IMR-90 (cell line): ENCODE measurements around the gene EFNA5. TPM values are rescaled to one million over a fixed set of nuclear protein-coding genes. Genes with fewer than 3 reads are reported as not detected.

Experiments used
- ATAC-seq: fragments of 200-7000 bp; cut with Tn5 transposase; 2 replicates; pipeline ENCODE4 v1.9.1; 2020; ENCODE audit warnings: low read depth, mild to moderate bottlenecking, moderate library complexity
- BruUV-seq: library from RNA; stranded (reverse); fragments of 400-500 nt; replicated peaks from 2 replicates; lab custom pipeline; 2021; lab: Mats Ljungman, UMichigan
- CTCF ChIA-PET: fragments of 300-600 bp; formaldehyde crosslinking; extraction: SDS; loops from one replicate; lab custom pipeline; 2021; ENCODE audit warnings: antibody characterized with exemption; lab: Yijun Ruan, JAX
- POLR2A ChIA-PET: fragments of 300-600 bp; sonication (Branson Sonifier 250); formaldehyde crosslinking; loops from one replicate; lab custom pipeline; 2022; ENCODE audit warnings: antibody characterized with exemption; ENCODE audit not compliant: unreplicated experiment; lab: Charles Lee
- DNase-seq: peaks from one replicate; pipeline ENCODE4 v3.0.0; 2013
- H2AFZ ChIP-seq: replicated peaks from 2 replicates; pipeline ENCODE3; 2013; ENCODE audit warnings: low read length, mild to moderate bottlenecking; ENCODE audit not compliant: poor library complexity
- H2AK5ac ChIP-seq: 2 replicates; pipeline ENCODE4 v1.6.1; 2013; ENCODE audit warnings: low read depth, low read length, inconsistent platforms
- H2AK9ac ChIP-seq: replicated peaks from 2 replicates; pipeline ENCODE3; 2013; ENCODE audit warnings: mild to moderate bottlenecking, low read depth, low read length, moderate library complexity; ENCODE audit not compliant: poor library complexity
- H2BK120ac ChIP-seq: 2 replicates; pipeline ENCODE4 v1.6.1; 2013; ENCODE audit warnings: low read depth, low read length, inconsistent platforms
- H2BK15ac ChIP-seq: 3 replicates; pipeline ENCODE4 v1.6.1; 2013; ENCODE audit warnings: low read depth, low read length, inconsistent platforms
- H2BK20ac ChIP-seq: 2 replicates; pipeline ENCODE4 v1.6.1; 2013; ENCODE audit warnings: low read depth, mild to moderate bottlenecking, inconsistent platforms, low read length, moderate library complexity
- H2BK5ac ChIP-seq: 2 replicates; pipeline ENCODE4 v1.6.1; 2013; ENCODE audit warnings: mild to moderate bottlenecking, low read depth, low read length, inconsistent platforms; ENCODE audit not compliant: poor library complexity, severe bottlenecking
- H3K14ac ChIP-seq: replicated peaks from 2 replicates; pipeline ENCODE4 v1.6.1; 2013; ENCODE audit warnings: low read depth, low read length, inconsistent platforms
- H3K18ac ChIP-seq: 2 replicates; pipeline ENCODE4 v1.6.1; 2013; ENCODE audit warnings: low read depth, low read length, control low read depth
- H3K23ac ChIP-seq: 2 replicates; pipeline ENCODE4 v1.6.1; 2013; ENCODE audit warnings: low read depth, low read length, inconsistent platforms
- H3K27ac ChIP-seq: 2 replicates; pipeline ENCODE4 v1.5.1; 2013; ENCODE audit warnings: mild to moderate bottlenecking, control low read depth, low read length; ENCODE audit not compliant: insufficient read depth
- H3K27me3 ChIP-seq: 2 replicates; pipeline ENCODE4 v1.6.1; 2013; ENCODE audit warnings: low read length; ENCODE audit not compliant: control insufficient read depth, insufficient read depth
- H3K36me3 ChIP-seq: 2 replicates; pipeline ENCODE4 v1.6.1; 2013; ENCODE audit warnings: low read length, mixed read lengths; ENCODE audit not compliant: control insufficient read depth, insufficient read depth
- H3K4ac ChIP-seq: 2 replicates; pipeline ENCODE4 v1.6.1; 2013; ENCODE audit warnings: low read depth, low read length, inconsistent platforms
- H3K4me1 ChIP-seq: 2 replicates; pipeline ENCODE4 v1.6.1; 2013; ENCODE audit warnings: low read length, mixed read lengths; ENCODE audit not compliant: control insufficient read depth, insufficient read depth
- H3K4me2 ChIP-seq: 2 replicates; pipeline ENCODE4 v1.6.1; 2013; ENCODE audit warnings: low read depth, mild to moderate bottlenecking, control low read depth, low read length, moderate library complexity
- H3K4me3 ChIP-seq: 2 replicates; pipeline ENCODE4 v1.5.1; 2013; ENCODE audit warnings: low read depth, mild to moderate bottlenecking, control low read depth, low read length, moderate library complexity; ENCODE audit not compliant: insufficient read depth
- H3K56ac ChIP-seq: 2 replicates; pipeline ENCODE4 v1.6.1; 2013; ENCODE audit warnings: low read length, inconsistent platforms; ENCODE audit not compliant: insufficient read depth; ENCODE audit errors: extremely low read depth
- H3K79me1 ChIP-seq, 2 experiments: 2 replicates each; pipeline ENCODE4 v1.6.1; 2013; ENCODE audit warnings: low read length in 2 of 2, inconsistent platforms in 1 of 2, low read depth in 1 of 2
- H3K9ac ChIP-seq: 2 replicates; pipeline ENCODE4 v1.6.1; 2013; ENCODE audit warnings: low read depth, low read length, control low read depth
- H3K9me1 ChIP-seq: 2 replicates; pipeline ENCODE4 v1.6.1; 2013; ENCODE audit warnings: low read length, inconsistent platforms; ENCODE audit not compliant: insufficient read depth
- H3K9me3 ChIP-seq: 2 replicates; pipeline ENCODE4 v1.6.1; 2013; ENCODE audit warnings: low read length; ENCODE audit not compliant: control insufficient read depth, insufficient read depth
- H4K20me1 ChIP-seq: 2 replicates; pipeline ENCODE4 v1.6.1; 2013; ENCODE audit warnings: low read length, inconsistent platforms; ENCODE audit not compliant: insufficient read depth
- H4K5ac ChIP-seq: 2 replicates; pipeline ENCODE4 v1.6.1; 2013; ENCODE audit warnings: mild to moderate bottlenecking, low read depth, low read length, control low read depth
- H4K8ac ChIP-seq, 2 experiments: 2 replicates each; pipeline ENCODE4 v1.6.1; 2013; ENCODE audit warnings: low read depth in 2 of 2, low read length in 2 of 2, control low read depth in 1 of 2, inconsistent platforms in 1 of 2
- H4K91ac ChIP-seq: 2 replicates; pipeline ENCODE4 v1.6.1; 2013; ENCODE audit warnings: low read depth, low read length, inconsistent platforms; ENCODE audit not compliant: insufficient read depth
- BHLHE40 ChIP-seq: fragments of 150-350 bp; IDR thresholded peaks from 2 replicates; pipeline ENCODE4 v1.6.1; 2016; ENCODE audit warnings: mild to moderate bottlenecking, low read depth, low read length
- CEBPB ChIP-seq: IDR thresholded peaks from 2 replicates; pipeline ENCODE4 v1.6.1; 2012; ENCODE audit warnings: low read depth, low read length, improper control_type of control experiment
- MAFK ChIP-seq: IDR thresholded peaks from 2 replicates; pipeline ENCODE4 v1.6.1; 2012; ENCODE audit warnings: low read depth, low read length, improper control_type of control experiment
- MXI1 ChIP-seq: IDR thresholded peaks from 2 replicates; pipeline ENCODE4 v1.6.1; 2012; ENCODE audit warnings: low read depth, mild to moderate bottlenecking, low read length, moderate library complexity, borderline replicate concordance
- POLR2A ChIP-seq: IDR thresholded peaks from 2 replicates; pipeline ENCODE4 v1.6.1; 2012; ENCODE audit warnings: mild to moderate bottlenecking, low read depth, low read length
- RAD21 ChIP-seq: IDR thresholded peaks from 2 replicates; pipeline ENCODE4 v1.6.1; 2012; ENCODE audit warnings: low read length, improper control_type of control experiment
- RFX5 ChIP-seq: IDR thresholded peaks from 2 replicates; pipeline ENCODE4 v1.8.0; 2012; ENCODE audit warnings: low read depth, mild to moderate bottlenecking, low read length, moderate library complexity
- SMC3 ChIP-seq: fragments of 150-350 bp; IDR thresholded peaks from 2 replicates; pipeline ENCODE4 v1.6.1; 2016; ENCODE audit warnings: low read depth, mild to moderate bottlenecking, antibody characterized with exemption, low read length, moderate library complexity
- dilution Hi-C: fragments of 300-500 bp; cut with HindIII; formaldehyde crosslinking; loops from one replicate; pipeline ENCODE4 v1.14.3; 2018; ENCODE audit warnings: low sequenced_read_pairs; ENCODE audit not compliant: unreplicated experiment
- in situ Hi-C: fragments of 300-500 bp; cut with MboI; formaldehyde crosslinking; loops from 3 replicates; pipeline ENCODE4 v1.14.3; 2019; ENCODE audit warnings: low sequenced_read_pairs, inconsistent platforms, mixed read lengths
- intact Hi-C: fragments of 100-400 bp; cut with micrococcal nuclease; formaldehyde crosslinking; loops from 2 replicates; pipeline ENCODE4 v1.10.0; 2022
- polyA plus RNA-seq, 3 experiments: library from polyadenylated mRNA; depleted of rRNA; stranded (reverse); fragments of >200 nt; gene quantifications; 2 replicates each; pipeline ENCODE4 v1.2.3, GENCODE V29; 2012; ENCODE audit warnings: low replicate concordance in 1 of 3
- total RNA-seq: library from RNA; depleted of rRNA; stranded (reverse); fragments of >200 nt; gene quantifications from 2 replicates; pipeline ENCODE4 v1.2.3, GENCODE V29; 2012
- TF ChIP-seq, protein P1 (sequence below): fragments of 150-350 bp; IDR thresholded peaks from 2 replicates; pipeline ENCODE4 v1.6.1; 2016; ENCODE audit warnings: low read depth, mild to moderate bottlenecking, low read length, moderate library complexity, borderline replicate concordance

The EFNA5 gene
- total and polyA plus RNA-seq, 2 of the 4 experiments (the other 2 are of a cell fraction): 1.5 to 1.6 TPM

DNA sequence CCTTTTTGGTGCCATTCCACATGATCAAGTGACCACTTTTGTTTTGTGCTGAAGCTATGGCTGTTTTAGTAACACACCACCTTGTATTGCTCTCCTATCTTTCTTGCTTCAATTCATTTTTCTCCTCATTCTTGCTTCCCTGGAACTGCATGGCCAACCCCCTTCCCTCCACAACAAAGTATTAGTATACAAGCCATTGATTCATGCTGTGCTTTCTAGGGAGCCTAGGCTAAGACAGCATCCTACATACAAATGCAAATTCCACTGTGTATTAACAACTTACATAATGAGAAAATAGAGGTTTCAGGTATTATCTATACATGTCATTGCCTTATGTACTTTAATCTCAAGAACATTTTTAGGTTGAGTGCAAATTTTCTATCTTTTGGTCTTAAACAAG lies 141.1 kb downstream of the EFNA5 start:
- intact Hi-C loops (no loop called here), dilution Hi-C loops (no loop called here), in situ Hi-C loops (no loop called here)
- no peak overlapping the region for H2BK120ac ChIP-seq
- H3K4me2 ChIP-seq: no peak overlapping the region
- H4K5ac ChIP-seq: no peak overlapping the region
- H3K9me3 ChIP-seq: no peaks in the 10 kb centered on the region
- H2BK5ac ChIP-seq: no peak overlapping the region
- no peaks in the 10 kb centered on the region for H3K27me3 ChIP-seq
- no peak overlapping the region for H2BK15ac ChIP-seq
- ATAC-seq (no peak), DNase-seq (no peak)
- H2AFZ ChIP-seq: no peak overlapping the region
- TF ChIP-seq RFX5 (no peak), MXI1 (no peak), CEBPB (no peak), RAD21 (no peak), BHLHE40 (no peak), POLR2A (no peak), MAFK (no peak), SMC3 (no peak)
- TF ChIP-seq, protein P1, sequence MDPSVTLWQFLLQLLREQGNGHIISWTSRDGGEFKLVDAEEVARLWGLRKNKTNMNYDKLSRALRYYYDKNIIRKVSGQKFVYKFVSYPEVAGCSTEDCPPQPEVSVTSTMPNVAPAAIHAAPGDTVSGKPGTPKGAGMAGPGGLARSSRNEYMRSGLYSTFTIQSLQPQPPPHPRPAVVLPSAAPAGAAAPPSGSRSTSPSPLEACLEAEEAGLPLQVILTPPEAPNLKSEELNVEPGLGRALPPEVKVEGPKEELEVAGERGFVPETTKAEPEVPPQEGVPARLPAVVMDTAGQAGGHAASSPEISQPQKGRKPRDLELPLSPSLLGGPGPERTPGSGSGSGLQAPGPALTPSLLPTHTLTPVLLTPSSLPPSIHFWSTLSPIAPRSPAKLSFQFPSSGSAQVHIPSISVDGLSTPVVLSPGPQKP: no peak
- H2AK5ac ChIP-seq: no peak overlapping the region
- BruUV-seq: no TSS peak
- H2AK9ac ChIP-seq: no peak overlapping the region
- no peak overlapping the region for H3K27ac ChIP-seq
- H4K20me1 ChIP-seq: no peaks in the 10 kb centered on the region
- no peak overlapping the region for H3K9ac ChIP-seq
- no peak overlapping the region for H3K14ac ChIP-seq
- CTCF ChIA-PET: interaction anchor here (1.6 kb wide), 1 partner anchor 13 kb away, joined by 4 read pairs; no protein-coding TSS in a partner anchor
- H3K4ac ChIP-seq: no peak overlapping the region
- H3K23ac ChIP-seq: no peak overlapping the region
- no peaks in the 10 kb centered on the region for H3K36me3 ChIP-seq
- no peaks in the 10 kb centered on the region for H3K4me1 ChIP-seq
- H4K91ac ChIP-seq: no peak overlapping the region
- no peak overlapping the region for H4K8ac ChIP-seq
- H2BK20ac ChIP-seq: no peak overlapping the region
- 0 out of 4 replicates have a peak, but pooled peaks cover 0 to 2% of the 10 kb centered on the region in 2 experiments for H3K79me1 ChIP-seq
- no peaks in the 10 kb centered on the region; the same call in 1 of the 2 replicates for H3K9me1 ChIP-seq
- H3K56ac ChIP-seq: no peak overlapping the region
- H3K18ac ChIP-seq: no peak overlapping the region
- no peak overlapping the region for H3K4me3 ChIP-seq
- POLR2A ChIA-PET: no interaction called here
